MV-4-11 (cell line): Measurements from ENCODE around the gene LMNA.
"Not testable (repeated sequence)": the region's sequence is repeated elsewhere in the genome, so short reads cannot be mapped to it uniquely, and the experiment has no call there.

Experiments
- DNase-seq: peaks from one replicate; lab custom pipeline; 2025; lab: John Stamatoyannopoulos, UW

Gene LMNA

GRCh38 chr1:156104861-156105832, 9.4 kb upstream of the LMNA start:
- DNase-seq = no peak

DNA sequence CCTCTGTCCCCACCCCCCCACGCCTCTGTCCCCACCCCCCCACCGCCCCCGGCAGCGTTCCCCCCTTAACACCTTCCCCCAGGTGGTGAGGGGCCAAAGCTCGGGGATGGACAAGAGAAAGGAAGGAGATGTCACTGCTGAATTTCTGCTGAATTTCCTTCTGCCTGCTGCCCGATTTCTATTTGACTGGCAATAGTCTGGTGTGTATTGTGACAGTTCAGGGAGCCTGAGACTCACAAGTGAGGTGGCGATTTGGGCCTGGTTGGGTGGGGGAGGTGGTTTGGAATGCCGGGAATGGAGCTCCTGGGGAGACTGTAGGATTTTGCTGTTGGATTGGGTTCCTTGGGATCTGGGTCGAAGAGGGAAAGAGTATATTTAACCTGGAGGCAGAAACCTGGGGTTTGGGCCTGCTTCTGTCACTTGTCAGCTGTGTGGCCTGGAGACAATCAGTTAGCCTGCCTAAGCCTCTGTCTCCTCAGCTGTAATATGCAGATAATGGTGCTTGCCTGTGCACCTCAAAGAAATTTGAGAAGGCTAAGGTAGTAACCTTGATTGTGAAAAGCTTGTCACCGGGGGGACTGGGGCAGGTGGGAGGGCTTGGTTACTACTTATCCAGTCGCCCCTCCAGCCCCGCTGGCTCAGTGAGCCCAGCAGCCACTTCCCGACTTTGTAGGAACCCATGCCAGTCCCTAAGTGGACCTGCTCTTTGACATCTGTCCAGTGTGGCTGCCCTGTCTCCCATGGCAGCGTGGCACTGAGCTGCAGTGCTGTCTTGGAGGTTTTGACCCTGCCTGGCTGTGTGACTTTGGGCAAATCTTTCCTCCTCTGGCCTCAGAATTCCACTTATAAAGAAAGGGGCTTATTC, 7.7 kb upstream of the LMNA start:
- no peak for DNase-seq

DNA sequence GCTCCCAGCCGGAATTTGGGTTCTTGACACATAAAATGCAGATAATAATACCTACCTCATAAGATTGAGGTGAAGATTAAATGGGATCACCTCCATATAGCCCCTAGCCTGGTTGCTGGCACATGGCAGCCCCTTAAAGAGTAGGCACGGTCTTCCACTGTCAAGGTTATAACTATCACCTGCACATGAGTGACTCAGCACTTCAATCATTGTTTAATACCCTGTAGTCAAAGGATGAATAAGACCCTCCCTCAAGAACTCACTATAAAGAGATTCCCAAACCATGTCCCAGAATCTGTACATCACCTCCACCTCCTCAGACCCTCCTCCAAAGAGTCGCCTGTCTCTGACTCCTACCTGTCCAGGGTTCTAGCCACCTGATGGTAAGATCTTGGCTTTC, 6.5 kb upstream of the LMNA start:
- no peak for DNase-seq

- no peak for DNase-seq
Observed at GRCh38 chr1:156108664-156109241, 5.8 kb upstream of the LMNA start.

DNA sequence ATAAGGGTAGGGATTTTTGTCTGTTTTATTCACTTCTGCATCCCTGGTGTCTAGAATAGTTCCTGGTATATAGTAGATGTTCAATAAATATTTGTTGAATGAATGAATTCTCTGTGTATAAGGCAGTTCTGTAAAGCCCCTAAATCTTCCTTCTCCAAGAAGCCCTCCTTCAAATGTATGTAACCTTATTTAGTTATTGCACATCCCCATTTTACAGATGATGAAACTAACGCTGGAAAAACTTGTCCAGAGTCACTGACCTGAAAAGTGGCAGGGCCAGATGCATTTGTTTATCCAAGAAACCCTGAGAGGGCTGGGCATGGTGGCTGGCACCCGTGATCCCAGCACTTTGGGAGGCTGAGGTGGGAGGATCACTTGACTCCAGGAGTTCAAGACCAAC, 4.3 kb upstream of the LMNA start:
- no peak for DNase-seq

- DNase-seq = no peak
Observed at GRCh38 chr1:156111355-156111962, 3.1 kb upstream of the LMNA start.

- no peak for DNase-seq
Observed at GRCh38 chr1:156112276-156113137, 2.0 kb upstream of the LMNA start.

DNA sequence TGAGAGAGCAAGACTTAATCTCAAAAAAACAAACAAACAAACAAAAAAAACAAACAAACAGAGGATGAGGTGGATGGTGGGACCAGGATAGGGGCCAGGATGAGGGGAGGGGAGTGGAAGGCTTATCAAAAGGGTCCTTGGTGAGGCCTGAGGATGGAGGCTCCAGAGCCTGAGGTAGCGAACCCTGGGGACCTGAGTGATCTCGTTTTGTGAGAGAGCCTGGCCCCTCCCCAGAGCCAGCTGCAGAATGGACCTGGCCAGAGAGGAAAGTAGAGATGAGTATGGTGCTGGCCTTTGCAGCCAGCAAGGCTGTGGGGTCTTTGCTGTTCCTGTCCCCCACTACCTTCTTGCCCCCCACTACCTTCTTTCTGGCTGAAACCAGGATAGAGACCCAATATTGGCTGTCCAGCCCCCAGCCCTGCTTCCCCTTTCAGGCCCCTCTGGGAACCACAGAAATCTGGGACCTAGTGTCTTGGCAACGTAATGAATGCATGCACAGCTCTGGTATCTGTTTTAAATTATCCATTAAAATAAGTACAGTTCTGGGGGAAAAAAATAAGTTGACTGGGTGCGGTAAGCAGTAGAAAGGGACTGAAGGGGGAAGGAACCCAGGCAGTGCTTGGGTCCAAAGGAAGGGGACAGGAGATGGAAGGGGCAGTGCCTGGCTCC, 1.1 kb upstream of the LMNA start:
- DNase-seq = no peak

DNA sequence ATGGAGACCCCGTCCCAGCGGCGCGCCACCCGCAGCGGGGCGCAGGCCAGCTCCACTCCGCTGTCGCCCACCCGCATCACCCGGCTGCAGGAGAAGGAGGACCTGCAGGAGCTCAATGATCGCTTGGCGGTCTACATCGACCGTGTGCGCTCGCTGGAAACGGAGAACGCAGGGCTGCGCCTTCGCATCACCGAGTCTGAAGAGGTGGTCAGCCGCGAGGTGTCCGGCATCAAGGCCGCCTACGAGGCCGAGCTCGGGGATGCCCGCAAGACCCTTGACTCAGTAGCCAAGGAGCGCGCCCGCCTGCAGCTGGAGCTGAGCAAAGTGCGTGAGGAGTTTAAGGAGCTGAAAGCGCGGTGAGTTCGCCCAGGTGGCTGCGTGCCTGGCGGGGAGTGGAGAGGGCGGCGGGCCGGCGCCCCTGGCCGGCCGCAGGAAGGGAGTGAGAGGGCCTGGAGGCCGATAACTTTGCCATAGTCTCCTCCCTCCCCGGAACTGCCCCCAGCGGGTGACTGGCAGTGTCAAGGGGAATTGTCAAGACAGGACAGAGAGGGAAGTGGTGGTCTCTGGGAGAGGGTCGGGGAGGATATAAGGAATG, 505 bp downstream of the LMNA start:
- peak; percentile 14 for DNase-seq

GRCh38 chr1:156115514-156116374, 1.2 kb downstream of the LMNA start:
- peak; percentile 18 for DNase-seq

- not testable (repeated sequence) for DNase-seq
Observed at GRCh38 chr1:156116731-156117130, 2.2 kb downstream of the LMNA start.

DNA sequence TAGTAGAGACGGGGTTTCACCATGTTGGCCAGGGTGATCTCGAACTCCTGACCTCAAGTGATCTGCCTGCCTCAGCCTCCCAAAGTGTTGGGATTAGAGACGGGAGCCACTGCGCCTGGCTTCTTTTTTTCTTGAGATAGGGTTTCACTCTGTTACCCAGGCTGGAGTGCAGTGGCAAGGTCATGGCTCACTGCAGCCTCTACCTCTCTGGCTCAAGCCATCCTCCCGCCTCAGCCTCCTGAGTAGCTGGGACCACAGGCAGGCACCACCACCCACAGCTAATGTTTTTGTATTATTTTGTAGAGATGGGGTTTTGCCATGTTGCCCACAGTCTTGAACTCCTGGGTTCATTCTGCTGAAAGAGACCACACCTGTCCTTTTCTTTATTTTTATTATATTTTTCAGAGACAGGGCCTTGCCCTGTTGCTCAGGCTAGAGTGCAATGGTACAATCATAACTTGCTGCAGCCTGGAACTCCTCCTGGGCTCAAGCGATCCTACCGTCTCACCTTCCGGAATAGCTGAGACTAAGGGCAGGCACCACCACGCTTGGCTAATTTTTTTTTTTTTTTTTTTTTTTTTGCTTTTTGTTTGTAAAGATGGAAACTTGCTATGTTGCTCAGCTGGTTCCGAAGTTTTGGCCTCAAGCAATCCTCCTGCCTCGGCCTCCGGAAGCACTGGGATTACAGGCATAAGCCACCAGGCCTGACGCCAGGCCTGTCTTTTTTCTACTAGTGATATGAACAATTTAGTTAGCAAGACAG, 3.1 kb downstream of the LMNA start:
- DNase-seq = no peak

GRCh38 chr1:156118177-156118868, 3.8 kb downstream of the LMNA start:
- no peak for DNase-seq

DNA sequence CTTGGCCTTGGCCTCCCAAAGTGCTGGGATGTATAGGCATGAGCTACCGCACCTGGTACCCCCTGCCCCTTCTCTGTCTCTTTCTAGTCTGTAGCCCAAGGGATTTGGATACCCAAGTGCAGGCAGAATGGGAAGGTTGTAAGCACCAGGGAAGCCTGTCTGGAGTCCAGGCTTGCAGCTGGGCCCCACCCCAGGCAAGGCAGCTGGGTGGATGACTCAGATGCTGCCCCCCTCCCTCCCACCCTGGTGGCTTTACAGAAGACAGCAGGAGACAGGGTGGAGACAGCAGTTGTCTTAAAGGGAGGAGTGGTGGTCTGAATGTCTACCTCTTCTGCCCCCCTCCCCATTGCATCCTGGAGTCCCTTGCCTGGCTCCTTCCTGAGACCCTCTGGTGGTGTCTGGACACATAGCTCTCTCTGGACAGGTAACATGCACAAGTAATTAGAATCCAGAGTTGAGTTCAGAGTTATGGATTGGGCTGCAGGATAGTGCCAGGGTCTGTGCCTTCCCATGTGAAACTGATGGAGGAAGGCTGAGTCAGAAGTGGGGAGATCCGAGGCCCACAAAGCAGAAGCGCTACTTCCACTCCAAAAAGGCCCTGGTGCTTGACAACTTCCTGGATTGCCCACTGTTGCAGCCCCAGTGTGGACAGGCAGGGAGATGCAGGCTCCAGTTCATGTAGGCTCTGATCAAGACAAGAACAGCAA, 5.1 kb downstream of the LMNA start:
- DNase-seq = peak; percentile 94

GRCh38 chr1:156120318-156120717, 5.8 kb downstream of the LMNA start:
- no peak for DNase-seq

- not testable (repeated sequence) for DNase-seq
Observed at GRCh38 chr1:156121005-156121404, 6.5 kb downstream of the LMNA start.

DNA sequence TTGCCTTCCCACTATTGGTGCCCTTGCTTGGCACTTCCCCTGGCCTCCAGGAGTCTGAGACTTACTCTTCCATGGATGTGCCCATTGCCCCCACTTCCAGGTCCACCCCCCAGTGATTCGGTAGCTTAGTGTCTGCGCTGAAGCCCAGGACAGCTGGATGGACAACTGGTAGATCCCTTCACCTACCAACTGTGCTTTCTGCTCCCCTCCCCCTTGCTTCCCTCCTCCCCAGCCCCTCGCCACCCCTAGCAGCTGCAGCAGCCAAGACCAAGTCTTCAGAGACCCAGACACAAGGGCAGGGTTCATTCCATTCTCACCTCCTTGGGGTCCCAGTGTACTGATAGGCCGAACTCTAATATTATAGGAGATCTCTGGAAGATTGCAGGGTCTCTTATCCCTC, 6.9 kb downstream of the LMNA start:
- DNase-seq = no peak
